Measurements from ENCODE around the gene ZPLD1.

- TF ChIP-seq EZH2 (IDR thresholded peaks at IDR 0.05; ENCODE audit: borderline replicate concordance, low read depth, low read length, poor library complexity, severe bottlenecking) (no peak), CTCF (conservative IDR thresholded peaks at IDR 0.05; ENCODE audit: low read depth, low read length) (no peak)
Measured at GRCh38 chr3:102481050-102481449, 46.2 kb downstream of the ZPLD1 start.

Data from A673 (cell line).